ENCODE measurements around the gene BAIAP2L2. TPM values are rescaled to one million over a fixed set of nuclear protein-coding genes. Genes with fewer than 3 reads are reported as not detected.
A peak's percentile ranks its signal among the peaks of the same experiment; 100 is the strongest.
"Not testable (repeated sequence)": the region's sequence is repeated elsewhere in the genome, so short reads cannot be mapped to it uniquely, and the experiment has no call there.

BAIAP2L2 gene
- total RNA-seq, 1 experiment from 2014 or later = 63.3 TPM

DNA sequence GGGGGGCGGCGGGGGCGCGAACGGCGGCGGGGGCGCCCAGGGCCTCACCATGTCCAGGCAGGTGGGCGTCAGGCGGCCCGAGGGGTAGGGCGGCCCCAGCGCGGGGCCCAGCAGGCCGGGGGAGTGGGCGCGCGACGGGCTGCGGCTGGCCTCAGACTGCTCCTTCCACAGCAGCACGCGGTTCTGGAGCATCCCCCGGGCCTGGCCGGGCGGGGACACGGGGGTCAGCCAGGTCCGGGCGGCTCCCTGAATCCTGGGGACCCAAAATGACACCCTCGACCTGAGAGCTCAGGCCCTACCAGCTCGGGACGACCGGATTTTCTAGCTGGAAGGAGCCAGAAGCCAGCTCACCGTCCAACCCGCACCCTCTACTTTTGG, 21.0 kb downstream of the BAIAP2L2 start:
- DNase-seq = no peak
- Histone ChIP-seq H3K27me3 (no peaks in the 10 kb centered on the region), H3K36me3 (peaks cover 4% of the 10 kb centered on the region; the same call in 1 of the 2 replicates), H3K9me3 (no peaks in the 10 kb centered on the region), H3K4me3 (no peak overlapping the region)

DNA sequence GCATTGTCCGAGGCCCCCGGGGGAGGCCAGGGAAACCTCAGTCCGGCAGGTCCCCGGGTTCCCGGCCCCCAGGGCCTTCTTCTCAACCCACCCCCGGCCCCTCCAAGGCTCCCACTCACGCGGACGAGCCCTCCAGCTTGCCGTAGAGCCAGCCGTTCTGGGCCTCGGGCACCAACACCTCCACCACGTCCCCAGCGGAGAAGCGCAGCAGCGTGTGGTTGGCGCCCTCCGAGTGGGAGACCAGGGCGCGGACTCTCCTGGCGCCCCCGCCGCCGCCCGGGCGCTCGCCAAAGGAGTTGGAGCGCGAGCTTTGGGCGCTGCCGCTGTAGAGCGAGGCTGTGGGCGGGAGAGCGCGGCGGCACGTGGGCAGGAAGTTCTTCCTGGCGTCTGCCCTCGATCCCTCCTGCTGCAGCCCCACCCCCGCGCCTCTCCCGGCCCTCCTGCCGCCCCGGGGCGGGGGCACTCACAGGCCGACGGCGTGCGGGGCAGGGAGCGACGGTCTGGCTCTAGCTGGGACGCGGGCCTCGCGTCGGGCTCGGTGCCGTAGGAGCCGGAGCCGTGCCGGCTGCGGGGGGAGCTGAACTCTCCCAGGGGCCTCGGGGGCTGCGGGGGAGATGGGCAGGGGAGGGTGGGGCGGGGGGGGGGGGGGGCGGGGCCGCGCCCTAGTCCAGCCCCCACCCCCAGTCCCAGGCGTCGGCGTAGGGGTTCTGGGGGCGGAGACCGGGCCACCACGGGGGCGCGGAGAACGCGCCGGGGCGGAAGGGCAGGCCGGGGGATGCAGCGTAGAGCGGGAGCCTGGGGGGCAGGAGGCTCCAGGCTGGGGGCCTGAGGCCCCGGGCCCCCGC, 21.6 kb downstream of the BAIAP2L2 start:
- no peaks in the 10 kb centered on the region for H3K27me3 ChIP-seq
- peak; percentile 76 for DNase-seq
- H3K4me3 ChIP-seq = peak overlapping the region; percentile 79
- no peaks in the 10 kb centered on the region for H3K9me3 ChIP-seq
- H3K36me3 ChIP-seq = peaks cover 4% of the 10 kb centered on the region; the same call in 1 of the 2 replicates

DNA sequence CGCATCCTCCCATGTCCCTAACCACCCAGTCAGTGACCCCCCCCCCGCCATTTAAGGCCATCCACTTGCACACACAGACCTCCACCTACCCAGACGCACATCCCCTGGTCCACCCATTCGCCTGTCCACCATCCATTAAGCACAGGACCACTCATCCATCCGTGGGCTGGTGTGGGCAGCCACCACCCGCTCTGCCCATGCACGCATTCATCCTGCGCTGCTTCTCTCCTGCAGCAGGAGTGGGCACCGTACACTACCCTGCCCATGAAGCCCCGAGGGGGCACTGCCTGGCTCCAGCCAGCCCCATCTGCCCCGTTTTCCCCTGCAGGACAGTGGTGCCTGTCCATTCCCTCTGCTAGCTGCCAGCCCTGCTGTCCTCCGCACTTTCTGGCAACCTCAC, 22.6 kb downstream of the BAIAP2L2 start:
- DNase-seq = no peak
- H3K9me3 ChIP-seq = no peaks in the 10 kb centered on the region

GRCh38 chr22:38086942-38087341, 23.5 kb downstream of the BAIAP2L2 start:
- DNase-seq = no peak
- no peak overlapping the region for H3K4me3 ChIP-seq
- peaks cover 4% of the 10 kb centered on the region; the same call in 1 of the 2 replicates for H3K36me3 ChIP-seq
- H3K9me3 ChIP-seq = no peaks in the 10 kb centered on the region
- H3K27me3 ChIP-seq = no peaks in the 10 kb centered on the region

More for the DNA sequence above, 22.6 kb downstream of the BAIAP2L2 start:
- Histone ChIP-seq H3K4me3 (peak overlapping the region; percentile 79), H3K36me3 (peaks cover 4% of the 10 kb centered on the region; the same call in 1 of the 2 replicates), H3K27me3 (no peaks in the 10 kb centered on the region)

GRCh38 chr22:38086001-38086845, 24.3 kb downstream of the BAIAP2L2 start:
- DNase-seq = no peak
- Histone ChIP-seq H3K36me3 (peaks cover 4% of the 10 kb centered on the region; the same call in 1 of the 2 replicates), H3K9me3 (no peaks in the 10 kb centered on the region), H3K27me3 (no peaks in the 10 kb centered on the region), H3K4me3 (no peak overlapping the region)

DNA sequence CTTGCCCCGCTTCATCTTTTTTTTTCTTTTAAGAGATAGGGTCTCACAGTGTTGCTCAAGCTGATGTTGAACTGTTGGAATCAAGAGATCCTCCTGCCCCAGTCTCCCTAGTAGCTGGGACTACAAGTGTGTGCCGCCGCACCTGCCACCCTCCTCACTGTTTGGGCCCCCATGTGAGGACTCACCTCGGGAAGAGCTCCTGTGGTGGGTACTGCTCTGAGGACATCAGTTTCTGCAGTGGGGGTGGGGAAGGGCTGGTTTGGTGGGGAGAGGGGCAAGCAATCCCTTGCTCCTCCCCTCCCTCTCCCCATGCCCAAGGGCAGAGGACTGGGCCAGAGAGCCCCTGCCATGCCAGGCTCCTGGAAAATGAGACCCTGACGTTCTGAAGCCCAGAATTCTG, 25.0 kb downstream of the BAIAP2L2 start:
- Histone ChIP-seq H3K36me3 (peaks cover 4% of the 10 kb centered on the region; the same call in 1 of the 2 replicates), H3K9me3 (no peaks in the 10 kb centered on the region), H3K27me3 (no peaks in the 10 kb centered on the region), H3K4me3 (no peak overlapping the region)
- no peak for DNase-seq

GRCh38 chr22:38085056-38085455, 25.4 kb downstream of the BAIAP2L2 start:
- Histone ChIP-seq H3K27me3 (no peaks in the 10 kb centered on the region), H3K4me3 (no peak overlapping the region), H3K36me3 (peaks cover 4% of the 10 kb centered on the region; the same call in 1 of the 2 replicates), H3K9me3 (no peaks in the 10 kb centered on the region)
- no peak for DNase-seq

DNA sequence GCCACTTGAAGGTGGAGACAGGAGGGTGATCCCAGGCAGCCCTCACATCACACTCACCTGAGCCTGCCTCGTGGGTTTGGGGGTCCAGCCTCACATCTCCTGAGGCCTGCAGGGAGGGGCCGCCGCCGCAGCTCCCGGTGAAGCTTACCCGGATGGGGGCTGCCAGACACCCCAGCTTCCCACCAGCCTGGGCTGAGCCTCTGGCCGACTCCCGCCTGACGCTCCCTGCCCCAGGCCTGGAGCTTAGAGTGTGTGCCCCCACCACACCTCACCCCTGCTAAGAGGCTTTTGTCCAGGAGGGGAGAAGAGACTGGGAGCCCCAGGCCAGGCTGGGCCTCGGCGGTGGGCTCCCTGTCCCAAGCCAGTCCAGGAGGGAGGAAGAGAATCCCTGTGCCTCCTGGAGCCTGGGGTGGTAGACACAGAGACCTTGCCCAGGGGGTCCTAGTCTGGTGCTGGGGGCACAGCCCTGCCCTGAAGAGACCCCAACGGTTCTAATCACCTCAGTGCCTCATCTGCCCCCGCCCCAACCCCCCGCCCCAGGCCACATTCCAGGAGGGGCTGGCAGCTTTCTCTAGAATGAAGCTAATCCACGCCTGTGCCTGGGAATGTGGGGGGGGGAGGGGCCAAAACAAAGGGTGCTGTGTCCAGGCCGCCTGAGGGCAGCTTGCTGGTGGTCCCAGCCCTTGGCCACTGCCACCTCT, 26.4 kb downstream of the BAIAP2L2 start, which contains the start of gene SLC16A8:
Gene SLC16A8 (minus strand): TSS at position 254 of the 701 bp plus-strand sequence. CDS start 1,311 bp downstream, outside the sequence.
- peaks cover 4% of the 10 kb centered on the region; the same call in 1 of the 2 replicates for H3K36me3 ChIP-seq
- no peaks in the 10 kb centered on the region for H3K9me3 ChIP-seq
- H3K4me3 ChIP-seq = no peak within 1 kb of the TSS
- H3K27me3 ChIP-seq = no peaks in the 10 kb centered on the region
- no peak for DNase-seq

GRCh38 chr22:38082986-38083710, 27.3 kb downstream of the BAIAP2L2 start:
- peaks cover 4% of the 10 kb centered on the region; the same call in 1 of the 2 replicates for H3K36me3 ChIP-seq
- no peaks in the 10 kb centered on the region for H3K9me3 ChIP-seq
- DNase-seq = no peak
- no peak overlapping the region for H3K4me3 ChIP-seq
- no peaks in the 10 kb centered on the region for H3K27me3 ChIP-seq

- Histone ChIP-seq H3K4me3 (no peak overlapping the region), H3K27me3 (no peaks in the 10 kb centered on the region), H3K9me3 (no peaks in the 10 kb centered on the region), H3K36me3 (peaks cover 2% of the 10 kb centered on the region; the same call in 1 of the 2 replicates)
- DNase-seq = no peak
These were observed 28.3 kb downstream of the BAIAP2L2 start for GRCh38 chr22:38081941-38082828.

DNA sequence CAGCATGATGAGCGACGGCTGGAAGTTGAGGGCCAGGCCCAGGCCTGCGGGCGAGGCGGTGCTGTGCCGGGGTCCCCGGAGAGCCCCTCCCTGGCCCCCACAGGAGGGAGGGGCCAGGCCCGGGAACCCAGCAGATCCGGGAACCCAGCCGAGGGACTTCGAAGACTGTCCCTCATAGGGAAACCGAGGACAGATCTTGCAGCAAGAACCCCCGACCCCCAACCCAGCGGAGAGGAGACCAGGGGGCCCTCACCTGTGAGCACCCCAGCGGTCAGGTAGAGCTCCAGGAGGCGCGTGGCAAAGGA, 28.9 kb downstream of the BAIAP2L2 start:
- no peak for DNase-seq
- no peaks in the 10 kb centered on the region for H3K27me3 ChIP-seq
- no peaks in the 10 kb centered on the region for H3K9me3 ChIP-seq
- H3K4me3 ChIP-seq = no peak overlapping the region
- no peaks in the 10 kb centered on the region for H3K36me3 ChIP-seq

DNA sequence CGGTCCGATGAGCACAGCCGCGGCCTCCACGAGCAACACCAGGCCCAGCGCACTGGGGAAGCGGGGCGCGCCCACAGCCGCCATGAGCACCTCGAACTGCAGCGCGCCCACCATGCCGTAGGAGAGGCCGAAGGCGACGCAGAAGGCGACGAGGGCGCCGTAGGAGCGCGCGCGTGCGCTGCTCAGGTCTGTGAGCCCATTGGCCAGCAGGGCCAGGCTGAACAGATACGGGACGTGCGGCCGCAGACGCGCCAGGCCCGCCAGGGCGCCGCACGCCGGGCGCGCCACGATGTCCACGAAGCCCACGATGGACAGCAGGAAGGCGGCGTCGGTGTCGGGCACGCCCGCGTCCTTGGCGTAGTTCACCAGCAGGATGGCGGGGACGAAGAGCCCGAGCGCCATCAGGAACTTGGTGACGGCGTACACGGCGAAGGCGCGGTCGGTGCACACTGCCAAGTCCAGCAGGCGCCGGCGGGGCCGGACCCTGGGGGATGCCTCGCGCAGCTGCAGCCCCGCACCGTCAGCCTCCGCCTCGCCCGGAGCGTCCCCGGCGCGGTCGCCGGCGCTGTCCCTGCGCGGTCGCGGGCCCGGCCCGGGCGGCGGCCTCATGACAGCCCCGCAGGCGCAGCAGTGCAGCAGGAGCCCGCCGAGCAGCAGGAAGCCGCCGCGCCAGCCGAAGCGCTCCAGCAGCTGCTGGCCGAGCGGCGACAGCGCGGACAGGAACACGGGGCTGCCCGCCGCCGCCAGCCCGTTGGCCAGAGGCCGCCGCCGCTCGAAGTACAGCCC, 29.4 kb downstream of the BAIAP2L2 start:
- Histone ChIP-seq H3K4me3 (no peak overlapping the region), H3K27me3 (no peaks in the 10 kb centered on the region), H3K36me3 (no peaks in the 10 kb centered on the region), H3K9me3 (no peaks in the 10 kb centered on the region)
- DNase-seq = no peak

GRCh38 chr22:38080474-38080849, 30.0 kb downstream of the BAIAP2L2 start:
- Histone ChIP-seq H3K27me3 (no peaks in the 10 kb centered on the region), H3K4me3 (no peak overlapping the region), H3K9me3 (no peaks in the 10 kb centered on the region), H3K36me3 (no peaks in the 10 kb centered on the region)
- DNase-seq = no peak

- Histone ChIP-seq H3K36me3 (no peaks in the 10 kb centered on the region), H3K9me3 (no peaks in the 10 kb centered on the region), H3K27me3 (no peaks in the 10 kb centered on the region), H3K4me3 (no peak overlapping the region)
- DNase-seq = no peak
These were observed 30.7 kb downstream of the BAIAP2L2 start for GRCh38 chr22:38079804-38080203.

DNA sequence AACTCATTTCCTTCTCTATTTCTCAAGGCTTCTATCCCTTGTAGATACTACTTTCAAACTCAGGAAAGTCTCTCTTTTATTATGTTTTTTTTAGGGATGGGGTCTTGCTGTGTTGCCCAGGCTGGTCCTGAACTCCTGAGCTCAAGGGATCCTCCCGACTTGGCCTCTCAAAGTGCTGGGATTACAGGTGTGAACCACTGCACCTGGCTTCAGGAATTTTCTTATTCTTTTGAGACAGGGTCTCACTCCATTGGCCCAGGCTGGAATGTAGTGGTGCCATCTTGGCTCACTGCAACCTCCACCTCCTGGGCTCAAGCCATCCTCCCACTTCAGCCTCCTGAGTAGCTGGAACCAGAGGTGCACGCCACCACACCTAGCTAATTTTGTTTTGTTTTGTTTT, 31.3 kb downstream of the BAIAP2L2 start:
- H3K9me3 ChIP-seq, H3K27me3 ChIP-seq, H3K4me3 ChIP-seq, DNase-seq, H3K36me3 ChIP-seq: not testable (repeated sequence)

All from MG63 (cell line).